NCI-H2227 (cell line): ENCODE measurements around the gene CHKB.

Experiments
- DNase-seq: peaks from one replicate; lab custom pipeline; 2025; ENCODE audit not compliant: unreplicated experiment; lab: John Stamatoyannopoulos, UW

The CHKB gene

DNA sequence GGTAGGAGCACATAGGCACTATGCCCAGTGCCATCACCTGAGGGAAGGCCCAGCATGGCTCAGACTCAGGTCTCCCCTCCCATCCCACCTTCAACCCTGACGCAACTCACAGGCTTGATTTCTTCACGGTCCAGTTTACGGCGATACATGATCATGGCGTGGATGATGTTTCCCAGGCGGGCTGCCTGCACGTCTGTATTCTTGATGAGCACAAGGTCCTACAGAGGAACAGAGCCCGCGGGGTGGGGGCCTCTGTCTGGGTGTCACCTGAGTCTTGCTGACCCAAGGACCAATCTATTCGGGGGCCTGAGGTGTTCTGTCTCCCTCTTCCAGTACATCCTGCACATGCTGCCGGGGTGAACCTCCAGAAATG, 8.3 kb downstream of the CHKB start:
- no peak for DNase-seq

GRCh38 chr22:50573491-50574382, 8.9 kb downstream of the CHKB start:
- no peak for DNase-seq

DNA sequence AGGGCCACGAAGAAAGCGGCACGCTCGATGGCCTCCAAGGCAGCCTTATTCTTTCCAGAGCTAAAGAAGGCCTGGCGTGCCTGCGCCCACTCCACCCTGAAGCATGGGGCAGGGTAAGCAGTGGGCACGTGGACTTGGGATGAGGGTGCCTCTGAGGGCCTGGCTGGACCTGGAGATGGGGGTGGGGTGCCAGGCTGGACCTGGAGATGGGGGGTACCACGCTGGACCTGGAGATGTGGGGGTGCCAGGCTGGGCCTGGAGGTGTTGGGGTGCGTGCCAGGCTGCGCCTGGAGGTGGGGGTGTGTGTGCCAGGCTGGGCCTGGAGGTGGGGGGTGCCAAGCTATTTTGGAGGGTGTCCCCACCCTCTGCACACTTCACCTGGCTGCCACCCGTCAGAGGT, 9.7 kb downstream of the CHKB start:
- no peak for DNase-seq

DNA sequence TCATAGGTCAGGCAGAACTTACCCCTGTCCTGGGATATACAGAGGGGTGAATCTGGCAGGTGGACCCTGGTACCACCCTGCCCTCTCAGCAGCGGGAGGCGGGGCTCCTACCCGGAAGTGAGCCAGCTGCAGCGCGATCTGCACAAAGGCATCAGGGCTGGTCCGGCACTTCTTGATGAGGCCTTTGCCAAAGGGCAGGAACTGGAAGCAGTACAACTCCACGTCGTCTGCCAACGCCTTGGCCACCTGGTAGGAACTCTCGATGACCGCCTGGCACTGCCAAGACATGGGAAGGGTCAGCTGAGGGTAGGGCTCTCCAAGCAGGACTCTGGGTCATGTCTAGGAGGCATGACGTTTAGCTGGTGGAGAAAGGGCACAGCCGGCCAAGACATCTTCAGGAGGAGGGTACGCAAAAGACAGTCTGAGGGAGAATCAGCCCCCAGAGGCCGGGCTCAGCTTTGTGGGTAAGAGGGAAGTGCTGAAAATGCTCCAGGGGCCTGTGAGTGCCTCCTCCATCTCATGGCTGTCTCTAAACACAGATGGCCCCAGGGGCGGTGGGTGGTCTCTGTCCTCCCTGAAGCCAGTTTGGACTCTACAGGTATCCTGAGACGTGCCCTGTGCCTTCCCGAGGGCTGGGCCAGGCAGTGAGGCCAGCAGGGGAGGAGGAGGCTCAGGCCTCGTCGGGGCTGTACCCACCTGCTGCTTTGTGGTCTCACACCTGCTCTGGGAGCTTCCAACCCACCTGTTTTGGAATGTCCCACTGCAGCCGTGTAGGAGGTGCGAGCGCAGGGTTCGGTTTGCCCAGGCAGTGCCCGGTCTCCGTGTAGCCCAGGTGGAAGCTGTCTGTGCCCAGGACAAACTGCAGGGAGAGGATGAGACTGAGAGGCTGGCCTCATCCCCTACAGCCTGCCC, 11.1 kb downstream of the CHKB start:
- no peak for DNase-seq

- no peak for DNase-seq
Measured at GRCh38 chr22:50570861-50571260, 11.8 kb downstream of the CHKB start.

DNA sequence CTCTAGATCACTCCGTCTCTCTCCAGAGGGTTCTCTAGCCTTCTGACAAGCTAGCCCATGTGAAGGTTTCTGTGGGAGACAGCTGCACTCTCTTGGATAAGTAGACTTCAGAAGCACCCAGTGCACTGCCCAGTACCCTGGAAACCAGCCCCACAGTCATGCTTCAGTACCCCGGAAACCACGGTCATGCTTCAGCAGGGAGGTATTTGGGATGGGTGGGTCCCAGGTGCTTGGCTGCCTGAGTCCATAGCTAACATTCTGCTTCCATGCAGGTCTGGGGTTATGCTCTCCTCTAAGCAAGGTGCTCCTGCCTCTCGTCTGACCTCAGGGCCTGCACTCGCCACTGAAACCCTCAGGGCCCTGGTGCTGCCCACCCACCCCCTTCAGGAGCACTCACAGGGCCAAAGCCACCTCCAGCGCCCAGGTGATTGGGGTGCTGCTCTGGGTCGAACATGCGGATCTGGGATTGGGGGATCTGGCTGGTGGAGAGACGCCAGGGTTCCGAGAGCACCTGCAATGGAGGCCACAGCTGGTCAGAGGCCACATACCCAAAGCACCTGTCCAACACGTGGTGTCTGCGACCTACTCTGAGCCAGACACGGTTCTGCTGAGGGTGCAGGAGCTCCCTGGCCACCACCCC, 12.6 kb downstream of the CHKB start:
- no peak for DNase-seq

DNA sequence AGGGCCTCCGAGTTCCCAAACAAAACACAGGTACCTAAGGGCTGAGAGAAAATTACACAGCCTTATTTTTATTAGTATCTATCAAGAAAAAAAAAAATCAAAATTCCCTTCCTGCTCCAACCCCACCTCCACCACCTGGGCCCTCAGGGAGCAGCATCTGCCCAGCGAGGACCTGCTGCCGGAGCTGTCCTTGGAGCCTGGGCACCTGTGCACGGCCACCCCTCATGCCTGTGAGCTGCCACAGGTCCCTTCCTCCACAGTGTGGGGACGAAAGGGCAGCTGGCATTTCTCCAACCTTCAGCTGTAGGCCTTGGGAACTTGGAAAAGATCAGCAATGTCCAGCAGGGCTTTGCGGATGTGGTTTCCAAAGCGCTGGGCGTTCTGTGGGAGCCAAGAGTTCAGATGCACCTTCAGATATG, 13.6 kb downstream of the CHKB start:
- DNase-seq: no peak

DNA sequence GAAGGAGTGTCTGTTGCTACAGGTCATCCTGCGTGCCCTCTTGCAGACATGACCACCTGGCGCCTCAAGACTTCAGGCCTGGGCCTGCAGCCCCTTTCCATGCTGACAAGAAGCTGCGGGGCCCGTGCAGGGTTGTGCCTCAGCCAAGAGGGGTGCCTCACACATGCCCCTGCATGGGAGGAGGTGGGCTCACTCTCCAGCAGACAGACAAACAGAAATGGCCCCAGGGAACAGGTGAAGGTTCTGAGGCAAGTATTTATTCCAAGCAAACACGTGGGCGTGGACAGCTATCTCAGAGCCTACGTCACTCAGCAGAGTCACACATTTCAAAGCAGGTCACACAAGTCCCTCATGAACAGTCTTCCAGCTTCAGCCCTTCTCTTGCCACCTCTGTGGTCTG, 14.0 kb downstream of the CHKB start:
- no peak for DNase-seq

DNA sequence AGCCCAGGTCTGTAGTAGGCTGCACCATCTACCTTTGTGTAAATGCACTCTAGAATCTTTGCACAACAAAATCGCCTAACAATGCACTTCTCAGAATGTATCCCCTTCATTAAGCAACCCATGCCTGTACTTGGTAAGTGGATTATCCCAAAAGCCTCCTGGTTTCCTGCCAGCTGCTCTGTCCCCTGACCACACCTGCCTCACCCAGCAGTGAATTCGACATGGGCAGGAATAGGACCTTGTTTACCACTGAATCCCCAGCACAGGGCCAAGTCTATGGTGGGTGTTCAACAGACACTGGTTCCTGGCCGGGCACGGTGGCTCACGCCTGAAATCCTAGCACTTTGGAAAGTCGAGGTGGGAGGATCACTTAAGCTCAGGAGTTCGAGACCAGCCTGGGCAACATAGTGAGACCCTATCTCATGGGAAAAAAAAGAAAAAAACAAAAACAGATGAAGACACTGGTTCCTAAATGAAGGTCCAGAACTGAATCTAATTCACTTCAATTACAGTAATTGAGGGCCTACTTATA, 14.9 kb downstream of the CHKB start:
- DNase-seq: no peak

DNA sequence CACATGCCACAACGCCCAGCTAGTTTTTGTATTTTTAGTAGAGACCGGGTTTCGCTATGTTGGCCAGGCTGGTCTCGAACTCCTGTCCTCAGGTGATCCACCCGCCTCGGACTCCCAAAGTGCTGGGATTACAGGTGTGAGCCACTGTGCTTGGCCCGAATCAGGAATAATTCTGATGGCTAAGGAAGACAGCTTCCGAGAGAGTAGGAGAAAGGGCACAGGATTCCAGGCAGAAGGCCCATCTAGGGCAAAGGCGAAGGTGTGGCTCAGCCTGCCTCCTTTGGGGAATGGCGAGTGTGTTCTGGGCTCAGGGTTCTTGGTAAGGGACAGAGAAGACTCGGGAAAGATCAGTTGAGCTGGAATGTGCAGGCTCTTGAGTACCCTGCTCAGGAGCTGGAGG, 18.4 kb downstream of the CHKB start:
- no peak for DNase-seq

DNA sequence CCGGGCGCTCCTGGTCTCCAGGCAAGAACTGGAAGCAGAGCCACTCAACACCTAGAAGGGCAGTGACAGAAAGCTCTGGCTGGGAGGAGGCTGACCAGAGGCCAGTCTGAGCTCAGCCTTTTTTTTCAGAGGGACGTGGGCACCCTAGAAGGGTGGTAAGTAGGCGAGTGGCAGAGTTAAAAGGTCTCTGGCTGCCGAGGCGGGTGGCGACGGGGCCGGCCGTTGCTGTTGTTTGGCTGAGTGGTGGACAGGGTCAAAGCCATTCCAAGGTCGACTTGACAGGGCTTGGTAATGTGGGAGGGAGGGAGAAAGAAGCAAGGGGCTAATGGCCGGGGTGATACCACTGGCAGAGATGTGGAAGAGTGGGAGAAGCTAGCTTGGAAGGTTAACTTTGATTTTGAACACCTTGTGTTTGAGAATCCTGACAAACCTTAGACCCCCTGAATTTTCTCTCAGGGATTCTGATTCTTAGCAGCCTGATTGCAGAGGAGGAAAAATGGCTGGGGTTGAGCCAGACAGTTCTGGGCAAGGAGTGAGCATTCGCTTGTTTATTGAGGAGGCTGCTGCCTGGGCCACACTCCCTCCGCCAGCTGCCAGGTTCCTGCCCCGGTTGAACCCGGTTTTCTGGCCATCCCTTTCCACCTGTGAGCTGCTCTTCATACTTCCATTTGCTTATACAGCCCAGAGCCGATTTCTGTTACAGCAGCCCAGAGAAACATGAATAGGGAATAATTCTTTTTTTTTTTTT, 19.1 kb downstream of the CHKB start:
- no peak for DNase-seq

- peak; percentile 96 for DNase-seq
Measured at GRCh38 chr22:50562523-50563412, 19.9 kb downstream of the CHKB start, which contains the start of gene SYCE3. Gene SYCE3 (minus strand): TSS chr22:50562919. CDS start chr22:50556405, 6,514 bp downstream.

DNA sequence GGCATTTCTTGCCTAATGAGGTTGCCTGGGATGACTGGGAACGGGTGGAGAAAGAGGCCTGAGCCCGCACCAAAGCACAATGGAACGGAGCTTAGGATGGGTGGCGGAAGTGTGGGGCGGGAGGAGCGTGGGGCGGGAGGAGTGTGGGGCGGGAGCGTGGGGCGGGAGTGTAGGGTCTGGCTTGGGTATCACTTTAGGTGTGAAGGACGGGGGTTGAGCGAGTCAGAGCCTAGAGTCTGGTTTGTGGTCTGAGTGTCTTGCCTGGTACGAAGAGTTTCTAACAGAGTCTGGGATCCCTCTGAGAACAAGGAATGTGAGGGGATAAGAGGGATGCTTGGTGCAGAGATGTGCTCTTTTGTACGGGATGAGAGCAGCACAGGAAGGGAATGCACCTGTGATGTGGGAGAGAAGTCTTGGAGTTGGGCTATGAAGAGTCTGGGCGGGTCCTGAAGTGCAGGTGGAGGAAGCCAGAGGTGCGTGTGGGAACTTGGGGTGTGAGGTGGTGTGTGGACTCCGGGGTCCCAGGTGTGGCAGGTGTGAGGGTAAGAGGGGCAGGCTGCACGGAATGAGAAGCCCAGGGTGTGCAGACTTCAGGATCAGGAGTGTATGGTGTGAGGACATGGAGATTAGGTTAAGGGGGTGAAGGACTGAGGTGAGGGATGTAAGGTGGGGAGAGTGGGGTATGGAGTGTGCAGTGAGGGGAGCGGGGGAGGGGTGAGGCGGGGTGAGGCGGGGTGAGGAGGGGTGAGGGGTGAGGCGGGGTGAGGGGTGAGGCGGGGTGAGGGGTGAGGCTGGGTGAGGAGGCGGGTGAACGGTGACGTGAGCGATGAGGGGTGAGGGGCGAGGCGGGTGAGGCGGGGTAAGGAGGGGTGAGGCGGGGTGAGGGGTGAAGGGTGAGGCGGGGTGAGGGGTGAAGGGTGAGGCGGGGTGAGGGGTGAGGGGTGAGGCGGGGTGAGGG, 21.0 kb downstream of the CHKB start:
- no peak for DNase-seq

DNA sequence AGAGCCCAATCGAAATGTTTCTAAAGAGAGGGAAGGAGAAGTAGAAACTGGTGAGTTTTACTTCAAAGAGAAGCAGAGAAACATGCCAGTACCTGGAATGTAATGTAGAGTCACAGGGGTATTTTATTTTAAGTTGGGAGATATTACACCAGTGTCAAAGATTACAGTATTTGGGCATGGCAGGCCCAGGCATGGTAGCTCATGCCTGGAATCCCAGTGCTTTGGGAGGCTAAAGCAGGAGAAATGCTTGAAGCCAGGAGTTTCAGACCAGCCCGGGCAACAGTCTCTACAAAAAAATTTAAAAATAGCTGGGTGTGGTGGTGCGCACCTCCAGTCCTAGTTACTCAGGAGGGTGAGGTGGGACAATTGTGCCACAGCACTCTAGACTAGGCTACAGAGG, 22.6 kb downstream of the CHKB start:
- no peak for DNase-seq

GRCh38 chr22:50556703-50557102, 25.9 kb downstream of the CHKB start:
- DNase-seq: no peak

DNA sequence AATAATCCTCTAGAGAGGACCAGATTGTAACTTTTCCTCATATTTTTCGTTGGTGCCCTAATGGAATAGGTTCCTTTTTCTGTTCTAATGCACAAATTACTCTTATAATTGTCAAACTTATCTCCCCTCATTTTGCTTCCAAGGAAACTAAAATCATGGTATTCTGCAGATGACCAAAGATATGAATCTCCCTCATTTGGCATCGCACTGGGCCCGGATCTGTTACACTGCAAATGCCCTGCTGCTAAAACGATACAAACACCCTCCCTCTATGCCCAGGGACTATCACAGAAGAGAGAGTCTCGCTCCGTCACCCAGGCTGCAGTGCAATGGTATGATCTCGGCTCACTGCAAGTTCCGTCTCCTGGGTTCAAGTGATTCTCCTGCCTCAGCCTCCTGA, 29.3 kb downstream of the CHKB start:
- no peak for DNase-seq

DNA sequence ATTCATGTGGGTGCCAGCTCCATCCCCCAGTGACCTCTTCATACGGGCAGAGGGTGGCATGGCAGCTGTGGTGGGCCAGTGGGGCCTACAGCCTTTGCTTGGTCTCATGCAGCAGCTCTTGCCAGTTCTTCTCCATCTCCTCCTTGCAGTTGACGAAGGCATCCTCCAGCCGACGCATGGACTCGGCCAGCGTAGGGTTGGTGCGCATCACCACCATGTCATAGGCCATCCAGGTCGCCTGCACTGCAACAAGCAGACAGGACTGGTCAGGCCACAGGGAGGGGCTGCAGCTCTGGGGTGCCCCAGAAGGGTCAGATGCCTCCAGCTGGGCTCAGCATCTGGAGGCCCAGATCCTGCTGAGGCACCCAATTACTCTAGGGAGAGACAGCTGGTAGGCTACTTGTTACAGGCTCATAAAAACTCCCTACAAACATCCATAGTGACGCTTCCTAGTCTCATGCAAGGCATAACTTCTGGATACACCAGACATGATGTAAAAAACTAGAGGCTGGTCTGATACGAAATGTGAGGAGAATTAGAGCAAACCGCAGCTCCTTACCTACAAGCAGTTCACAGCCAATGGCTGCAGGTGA, 31.4 kb downstream of the CHKB start:
- no peak for DNase-seq

GRCh38 chr22:50550395-50550794, 32.3 kb downstream of the CHKB start:
- DNase-seq: no peak
